Fibroblast of upper back skin (primary cell): Measurements from ENCODE around the gene NRCAM.

Source experiments
- DNase-seq: peaks from one replicate; pipeline ENCODE4 v3.0.0-alpha.2; 2013

NRCAM gene

DNA sequence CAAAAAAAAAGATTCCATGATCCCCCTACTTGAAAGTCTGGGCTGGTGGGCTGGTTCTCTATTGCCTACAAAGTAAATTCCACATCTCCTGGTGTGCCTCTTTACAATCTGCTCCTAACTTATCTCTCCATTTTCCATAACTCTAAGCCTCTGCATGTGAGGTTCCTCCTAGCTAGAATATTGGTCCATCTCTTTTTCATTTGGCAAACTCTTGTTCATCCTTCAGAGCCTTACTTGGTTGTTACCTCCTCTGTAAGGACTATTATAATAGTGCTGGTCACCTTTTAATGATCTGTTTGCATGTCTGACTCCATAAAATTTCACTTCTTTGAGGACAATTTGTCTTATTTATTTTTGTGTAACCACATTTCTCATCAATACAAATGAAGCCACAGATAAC, 1.6 kb upstream of the NRCAM start:
- DNase-seq = no peak

DNA sequence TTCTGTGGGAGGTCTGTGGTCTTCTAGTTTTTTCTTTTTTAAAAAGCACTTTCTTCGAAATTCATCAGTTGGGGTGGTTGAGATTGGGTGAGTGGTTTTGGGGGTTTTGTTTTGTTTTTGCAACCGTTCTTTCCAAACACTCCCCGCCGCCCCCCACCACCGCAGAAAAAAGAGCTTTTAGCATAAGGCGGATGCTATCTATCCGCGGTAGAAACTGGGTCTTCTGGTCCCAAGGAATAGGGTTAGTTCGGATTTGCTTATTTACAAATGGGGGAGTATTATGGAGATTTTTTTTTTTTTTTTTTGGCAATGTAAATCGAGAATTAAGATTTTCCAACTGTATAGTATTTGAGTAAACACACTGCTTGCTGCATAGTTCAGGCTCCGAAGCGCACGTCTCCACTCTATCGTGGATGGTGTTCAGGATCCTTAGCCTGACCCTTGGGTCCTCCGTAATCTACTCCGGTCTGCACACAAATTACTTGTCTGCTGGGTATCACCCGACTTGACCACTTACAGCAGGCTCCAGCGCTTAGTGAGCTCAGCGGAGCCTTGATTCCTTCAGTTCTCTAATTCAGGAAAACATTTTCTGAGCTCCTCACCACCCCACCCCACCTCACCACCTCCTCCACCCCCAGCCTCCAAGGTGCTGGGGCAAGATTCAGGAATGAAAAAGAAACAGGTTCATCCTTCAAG, 757 bp upstream of the NRCAM start:
- no peak for DNase-seq

DNA sequence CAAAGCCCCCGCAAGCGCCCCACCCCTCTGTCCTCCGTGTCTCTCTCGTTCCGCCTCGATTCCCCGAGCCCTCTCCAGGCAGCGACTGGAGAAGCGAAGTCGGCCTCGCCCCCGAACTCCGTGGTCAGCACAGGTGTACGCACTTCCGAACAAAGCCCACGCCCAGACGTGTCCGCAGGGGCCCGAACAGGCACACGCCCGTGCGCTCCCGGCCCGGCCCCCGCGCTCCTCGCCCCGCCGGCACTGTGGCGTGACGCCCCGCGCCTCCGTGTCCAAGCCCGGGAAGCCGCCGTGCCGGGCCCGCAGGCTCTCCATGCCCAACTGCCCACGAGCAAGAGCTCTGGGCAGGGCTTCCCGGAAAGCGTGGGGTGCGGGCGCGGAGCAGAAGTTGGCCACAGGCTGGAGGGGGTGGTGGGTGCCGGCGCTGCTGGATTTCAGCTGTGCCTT, 662 bp downstream of the NRCAM start:
- DNase-seq = no peak

DNA sequence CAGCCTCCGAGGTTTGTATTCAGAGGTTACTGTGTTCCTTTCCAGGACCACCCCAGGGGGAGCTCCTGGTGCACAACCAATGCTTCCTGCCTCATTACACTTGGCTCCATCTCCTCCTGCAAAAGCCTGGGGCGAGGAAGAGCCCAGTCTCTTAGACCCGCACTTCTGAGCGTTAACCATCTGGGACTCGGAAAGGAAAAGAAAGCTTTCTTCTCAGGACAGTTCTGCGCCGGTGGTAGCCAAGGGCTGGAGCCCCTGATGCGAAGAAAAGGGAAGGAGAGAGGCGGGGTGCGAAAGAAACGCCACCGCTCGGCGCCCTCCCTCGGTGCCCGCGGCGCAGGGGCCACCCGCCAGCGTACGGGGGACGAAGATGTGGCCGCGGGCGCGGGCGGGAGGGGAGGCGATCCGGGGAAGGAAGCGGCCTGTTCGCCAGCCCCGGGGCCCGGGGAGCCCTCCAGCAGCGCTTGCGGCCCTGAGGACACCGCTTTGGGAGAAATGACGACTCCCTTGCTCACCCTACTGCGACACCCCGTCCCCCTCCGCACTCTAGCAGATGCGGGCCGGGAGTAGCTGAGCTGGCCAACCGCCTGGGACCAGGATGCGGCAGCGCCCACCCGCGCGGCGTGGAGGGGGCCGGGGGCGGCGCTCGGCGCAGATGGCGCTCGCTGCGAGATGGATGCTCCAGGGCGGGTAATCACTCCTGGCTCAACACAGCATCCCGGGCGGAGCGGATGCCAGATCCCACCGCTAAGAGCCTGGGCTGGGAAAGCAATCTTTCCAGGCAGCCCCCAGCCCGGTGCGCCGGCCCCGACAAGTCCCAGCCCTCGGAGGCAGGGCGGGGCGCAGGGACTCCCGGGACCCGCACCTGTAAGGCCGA, 1.3 kb downstream of the NRCAM start:
- DNase-seq = peak; percentile 20

GRCh38 chr7:108454317-108454673, 1.9 kb downstream of the NRCAM start:
- DNase-seq = no peak

- DNase-seq = no peak
Observed at GRCh38 chr7:108453320-108453719, 2.9 kb downstream of the NRCAM start.

GRCh38 chr7:108452707-108453106, 3.5 kb downstream of the NRCAM start:
- peak; percentile 29 for DNase-seq

GRCh38 chr7:108451296-108451848, 4.9 kb downstream of the NRCAM start:
- DNase-seq = no peak

GRCh38 chr7:108450160-108450559, 6.1 kb downstream of the NRCAM start:
- no peak for DNase-seq

- no peak for DNase-seq
Observed at GRCh38 chr7:108449521-108449920, 6.7 kb downstream of the NRCAM start.

- DNase-seq = no peak
Observed at GRCh38 chr7:108448584-108449505, 7.4 kb downstream of the NRCAM start.

DNA sequence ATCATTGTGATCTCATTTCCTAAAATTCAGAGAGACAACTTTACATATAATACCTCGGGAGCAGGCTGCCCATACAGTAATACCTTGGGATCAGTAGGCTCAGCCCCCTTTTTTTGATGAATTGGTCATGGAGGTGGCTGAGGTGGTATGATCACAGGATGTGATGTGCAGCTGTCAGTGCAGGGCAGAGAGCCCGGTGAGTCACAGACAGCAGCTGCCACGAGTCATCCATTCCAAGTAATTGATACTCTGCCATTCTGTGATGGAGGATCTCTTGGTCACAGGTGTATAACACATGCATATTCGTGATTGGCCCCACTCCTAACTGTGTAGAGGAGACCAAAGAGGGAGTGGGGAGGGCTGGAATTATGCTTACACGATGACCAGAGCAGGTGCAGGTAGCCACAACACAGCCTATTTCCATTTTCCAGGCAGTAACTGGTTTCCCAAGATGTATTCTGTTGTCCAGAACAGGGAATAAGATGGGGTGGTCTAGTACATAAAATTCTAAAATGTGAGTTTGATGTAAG, 14.1 kb downstream of the NRCAM start:
- no peak for DNase-seq

- no peak for DNase-seq
Observed at GRCh38 chr7:108441392-108441955, 14.8 kb downstream of the NRCAM start.

GRCh38 chr7:108440613-108441012, 15.6 kb downstream of the NRCAM start:
- DNase-seq = no peak

DNA sequence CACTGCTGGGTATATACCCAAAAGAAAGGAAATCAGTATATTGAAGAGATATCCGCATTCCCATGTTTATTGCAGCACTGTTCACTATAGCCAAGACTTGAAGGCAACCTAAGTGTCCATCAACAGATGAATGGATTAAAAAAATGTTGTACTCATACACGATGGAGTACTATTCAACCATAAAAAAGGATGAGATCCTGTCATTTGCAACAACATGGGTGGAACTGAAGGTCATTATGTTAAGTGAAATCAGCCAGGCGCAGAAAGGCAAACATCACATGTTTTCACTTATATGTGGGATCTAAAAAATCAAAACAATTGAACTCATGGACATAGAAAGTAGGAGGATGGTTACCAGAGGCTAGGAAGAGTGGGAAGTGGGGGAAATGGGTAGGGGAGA, 19.3 kb downstream of the NRCAM start:
- no peak for DNase-seq

DNA sequence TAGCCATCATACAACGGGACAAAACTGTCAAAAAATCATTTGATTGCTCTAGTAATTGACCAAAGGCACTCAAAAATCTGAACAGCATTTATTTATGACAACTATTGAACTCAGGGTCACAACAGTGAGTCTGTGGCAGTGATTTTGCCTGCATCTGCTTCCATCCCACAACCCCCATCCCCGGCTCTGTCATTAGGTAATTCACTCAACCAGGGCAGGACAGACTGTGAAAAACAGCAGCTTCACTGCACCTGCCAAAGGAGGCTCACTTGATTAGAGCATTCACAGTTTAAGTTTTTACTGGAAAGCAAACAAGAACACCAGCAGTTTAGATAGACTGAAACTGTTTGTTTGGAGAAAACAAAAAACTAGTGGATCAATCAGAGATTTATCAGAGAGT, 22.2 kb downstream of the NRCAM start:
- DNase-seq = no peak

DNA sequence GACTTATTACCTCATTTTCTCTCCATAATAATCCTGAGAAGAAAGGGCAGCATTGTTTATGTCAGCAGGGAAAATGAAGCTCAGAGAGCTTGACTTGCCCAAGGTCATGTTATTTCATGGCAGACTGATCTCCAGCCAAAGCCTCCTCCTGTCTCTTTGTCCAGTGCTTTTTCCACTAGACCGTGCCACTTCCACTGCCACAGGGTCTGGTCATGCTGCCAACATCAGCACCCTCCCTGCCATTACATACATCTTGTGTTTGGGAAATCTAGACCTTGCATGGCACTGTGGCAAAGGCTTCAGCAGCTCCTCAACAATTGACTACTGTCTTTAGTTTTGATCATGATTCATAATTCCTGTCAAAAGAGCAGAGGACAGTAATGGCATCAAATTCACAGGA, 25.1 kb downstream of the NRCAM start:
- DNase-seq = no peak

DNA sequence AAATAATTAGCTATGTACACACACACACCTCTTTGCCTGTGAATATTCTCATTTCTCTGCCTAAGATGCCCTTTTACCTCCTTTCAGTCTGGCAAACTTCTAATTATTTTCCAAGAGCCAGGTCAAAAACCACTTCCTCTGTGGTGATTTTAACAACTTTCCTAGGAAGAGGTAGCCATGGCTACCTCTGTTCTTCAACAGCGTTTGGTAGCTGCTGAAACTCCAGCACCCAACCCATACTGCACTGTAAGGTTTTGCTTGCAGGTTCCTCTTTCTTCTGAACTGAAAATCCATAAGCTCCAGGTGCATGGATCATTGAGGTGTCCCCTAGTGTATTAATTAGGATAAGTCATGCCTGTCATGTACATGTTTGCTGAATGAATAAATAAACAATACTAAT, 25.6 kb downstream of the NRCAM start:
- DNase-seq = no peak

- no peak for DNase-seq
Observed at GRCh38 chr7:108427766-108428165, 28.5 kb downstream of the NRCAM start.

GRCh38 chr7:108425714-108426275, 30.4 kb downstream of the NRCAM start:
- no peak for DNase-seq

GRCh38 chr7:108424013-108424412, 32.2 kb downstream of the NRCAM start:
- no peak for DNase-seq
